Measurements from ENCODE around the gene SCRN2. TPM values are rescaled to one million over a fixed set of nuclear protein-coding genes. Genes with fewer than 3 reads are reported as not detected.

Gene SCRN2
- total and polyA plus RNA-seq, 2 of the 8 experiments (the other 6 are each of a cell fraction or from before 2014, with no cell fraction given) = 24.4 to 42.3 TPM

DNA sequence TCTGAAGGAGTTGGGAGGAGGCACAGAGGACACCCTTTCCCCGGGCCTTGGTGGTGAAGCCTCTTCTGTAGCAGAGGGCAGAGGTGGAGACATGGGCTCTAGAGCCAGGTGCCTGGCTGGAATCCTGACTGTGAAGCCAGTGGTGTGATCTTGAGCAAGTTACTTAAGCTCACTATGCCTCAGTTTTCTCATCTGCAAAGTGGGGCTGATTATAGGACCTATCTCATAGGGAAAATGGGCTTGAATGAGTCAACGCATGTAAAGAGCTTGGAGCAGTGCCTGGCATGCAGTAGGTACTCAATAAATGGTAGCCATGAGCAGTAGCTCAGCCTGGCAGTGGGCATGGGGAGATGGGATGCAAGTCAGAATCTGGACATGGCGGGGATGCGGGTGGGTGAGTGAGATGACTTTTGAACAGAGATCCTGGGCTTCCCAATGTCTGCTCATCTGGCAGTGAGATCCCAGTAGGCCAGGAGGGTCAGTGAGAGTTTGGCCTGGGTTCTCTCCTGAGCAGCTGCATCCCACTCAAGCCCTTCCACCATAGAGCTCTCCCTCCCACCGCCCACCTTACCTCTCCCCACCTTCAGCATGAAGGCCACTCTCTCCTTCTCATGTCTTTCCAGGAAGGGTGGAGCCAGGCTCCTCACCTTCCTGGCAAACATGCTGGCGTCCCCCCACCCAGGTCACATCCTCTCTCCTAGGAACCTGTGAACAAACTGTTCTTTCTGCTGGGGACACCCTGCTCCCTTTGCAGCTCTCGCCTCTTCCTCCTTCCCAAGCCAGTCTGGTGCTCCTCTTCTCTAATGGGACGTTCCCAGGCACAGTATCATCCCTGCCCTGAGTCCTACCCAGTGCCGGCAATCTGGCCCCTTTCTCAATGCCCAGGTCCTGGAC lies 41.9 kb upstream of the SCRN2 start:
- no peaks in the 10 kb centered on the region; a peak in 1 of 7 replicates for H3K27me3 ChIP-seq (replicated peaks in 1 of 4; ENCODE audit: control insufficient read depth in 3 of 4, extremely low read depth in 1 of 4, insufficient read depth in 3 of 4, low read length in 3 of 4)
- peaks cover 0 to 18% (median 11%) of the 10 kb centered on the region in 4 experiments; a peak in 6 of 7 replicates for H3K4me1 ChIP-seq (replicated peaks in 1 of 4; ENCODE audit: control insufficient read depth in 3 of 4, insufficient read depth in 4 of 4, low read length in 3 of 4)
- no peaks in the 10 kb centered on the region for H3K9me3 ChIP-seq (ENCODE audit: insufficient read depth in 2 of 2, low read depth in 1 of 2, low read length in 1 of 2)
- H4K20me1 ChIP-seq (replicated peaks in 1 of 2; ENCODE audit: control insufficient read depth in 1 of 2, insufficient read depth in 2 of 2, low read length in 2 of 2) = no peaks in the 10 kb centered on the region
- DNase-seq (ENCODE audit: low read depth in 1 of 2, low spot score in 2 of 2) (no peak), FAIRE-seq (no peak)
- no peak overlapping the region for H2AFZ ChIP-seq (ENCODE audit: low read length)
- 82% methylated on average over 9 of the region's 9 CpGs; no CpG with 5 or more reads in 1 of the 2 experiments for WGBS, 2 experiments (ENCODE audit: extremely low coverage in 1 of 2, insufficient coverage in 1 of 2, insufficient read length in 1 of 2, insufficient replicate concordance in 2 of 2, low coverage in 1 of 2, low lambda C conversion rate in 2 of 2, missing lambda C conversion rate in 1 of 2)
- no peak overlapping the region for H3K4ac ChIP-seq (replicated peaks; ENCODE audit: insufficient read length, low read depth, low read length)
- 0 out of 2 replicates have a peak overlapping the region, but pooled peaks have one; percentile 49 for H2BK15ac ChIP-seq (ENCODE audit: low read length)
- TF ChIP-seq NRF1 (IDR thresholded peaks at IDR 0.05; ENCODE audit: low read depth, low read length) (no peak), SIN3A (conservative IDR thresholded peaks at IDR 0.05 in 1 of 2, IDR thresholded peaks at IDR 0.05 in 1 of 2; ENCODE audit: low read depth in 1 of 2, low read length in 2 of 2) (no peak), CEBPB (IDR thresholded peaks at IDR 0.05; ENCODE audit: low read depth, low read length) (no peak)
- H3K4me3 ChIP-seq (ENCODE audit: extremely low read depth in 1 of 4, insufficient read depth in 2 of 4, low read depth in 3 of 4, low read length in 4 of 4) = no peak overlapping the region
- no peak overlapping the region for H4K8ac ChIP-seq (ENCODE audit: extremely low read depth, insufficient read depth, low read length)
- H2BK20ac ChIP-seq (ENCODE audit: low read length) = no peak overlapping the region
- H3K14ac ChIP-seq (ENCODE audit: insufficient read length) = no peak overlapping the region
- H4K5ac ChIP-seq (ENCODE audit: insufficient read length, low read depth, low read length) = no peak overlapping the region
- no peaks in the 10 kb centered on the region for H3K23me2 ChIP-seq (ENCODE audit: low read depth, low read length)
- CTCF ChIA-PET (ENCODE audit: partially characterized antibody) = interaction anchor here (0.6 to 18.8 kb wide), 11 partner anchors 8 to 266 kb away, joined by 3 to 1206 read pairs (median 5); partner anchors contain the start of genes CDK5RAP3, SCRN2 and SP6
- no peak overlapping the region; the same call in 1 of the 2 replicates for H3K18ac ChIP-seq (ENCODE audit: extremely low read depth, low read length)
- H3K23ac ChIP-seq (ENCODE audit: insufficient read length) = no peak overlapping the region
- H3K56ac ChIP-seq (replicated peaks; ENCODE audit: insufficient read length, low read depth, low read length) = no peak overlapping the region
- no peak overlapping the region for H3K9ac ChIP-seq (replicated peaks in 1 of 4; ENCODE audit: extremely low read depth in 1 of 4, low read depth in 3 of 4, low read length in 3 of 4)
- H3K27ac ChIP-seq (ENCODE audit: low read depth, low read length) = no peak overlapping the region
- H3K79me2 ChIP-seq (ENCODE audit: control insufficient read depth in 1 of 2, insufficient read depth in 2 of 2, low read length in 2 of 2) = no peaks in the 10 kb centered on the region
- 0 out of 2 replicates have a peak overlapping the region, but pooled peaks have one; percentile 39 for H2BK12ac ChIP-seq (ENCODE audit: low read depth, low read length)
- no peaks in the 10 kb centered on the region for H3K36me3 ChIP-seq (ENCODE audit: control insufficient read depth in 2 of 4, insufficient read depth in 4 of 4, low read length in 3 of 4)
- no peak overlapping the region for H2AK5ac ChIP-seq (ENCODE audit: low read depth, low read length)
- H3K4me2 ChIP-seq (ENCODE audit: insufficient read depth in 1 of 2, low read depth in 2 of 2, low read length in 2 of 2) = no peak overlapping the region
- H2BK5ac ChIP-seq (ENCODE audit: low read depth, low read length) = no peak overlapping the region
- no peak overlapping the region for H4K91ac ChIP-seq (replicated peaks; ENCODE audit: insufficient read length, low read length)
- POLR2A ChIA-PET (ENCODE audit: partially characterized antibody) = interaction anchor here (0.9 to 2.2 kb wide), 6 partner anchors 8 to 51 kb away, joined by 3 to 9 read pairs (median 5); partner anchors contain the start of genes LRRC46, MRPL10 and SP2
- no peaks in the 10 kb centered on the region for H3K79me1 ChIP-seq (ENCODE audit: low read depth, low read length)
- H2BK120ac ChIP-seq (replicated peaks; ENCODE audit: low read depth, low read length) = peak overlapping the region; percentile 33

All from H1 (cell line).